Activated B cell treated with CpG ODN at 0.5 μM for 24 hours (primary cell): Measurements from ENCODE around the gene GPR21. TPM values are rescaled to one million over a fixed set of nuclear protein-coding genes. Genes with fewer than 3 reads are reported as not detected.

Source experiments
- ATAC-seq: fragments of 200-7000 bp; cut with Tn5 transposase; one replicate; pipeline ENCODE4 v1.10.0; 2021; ENCODE audit warnings: low read depth, mild to moderate bottlenecking, moderate library complexity
- CTCF ChIA-PET: fragments of 350-600 bp; sonication (Branson Sonifier 250); formaldehyde crosslinking; loops from one replicate; lab custom pipeline; 2021; ENCODE audit warnings: antibody characterized with exemption; lab: Charles Lee
- POLR2A ChIA-PET: fragments of 350-600 bp; sonication (Branson Sonifier 250); formaldehyde crosslinking; loops from one replicate; lab custom pipeline; 2021; ENCODE audit warnings: antibody characterized with exemption; lab: Charles Lee
- DNase-seq: peaks from one replicate; pipeline ENCODE4 v3.0.0; 2022
- H3K27ac Mint-ChIP-seq: one replicate; pipeline ENCODE4 v1.8.0; 2020; ENCODE audit warnings: mixed read lengths
- H3K27me3 Mint-ChIP-seq: one replicate; pipeline ENCODE4 v1.8.0; 2021; ENCODE audit warnings: mixed read lengths
- H3K36me3 Mint-ChIP-seq: one replicate; pipeline ENCODE4 v1.8.0; 2021; ENCODE audit warnings: low read depth, mixed read lengths
- H3K4me1 Mint-ChIP-seq: one replicate; pipeline ENCODE4 v1.8.0; 2021; ENCODE audit warnings: mixed read lengths
- H3K4me3 Mint-ChIP-seq: one replicate; pipeline ENCODE4 v1.8.0; 2020; ENCODE audit warnings: mild to moderate bottlenecking, mixed read lengths
- H3K9me3 Mint-ChIP-seq: one replicate; pipeline ENCODE4 v1.8.0; 2020; ENCODE audit warnings: mixed read lengths
- CTCF ChIP-seq: fragments of 200-600 bp; IDR thresholded peaks from one replicate; pipeline ENCODE4 v1.8.0; 2022; ENCODE audit warnings: antibody characterized with exemption, mild to moderate bottlenecking
- intact Hi-C: fragments of 100-400 bp; cut with micrococcal nuclease; formaldehyde crosslinking; loops from one replicate; pipeline ENCODE4 v1.15.1; 2024
- total RNA-seq: library from RNA; stranded (reverse); gene quantifications from 2 replicates; pipeline ENCODE4 v1.2.3, GENCODE V29; 2022

The GPR21 gene
- total RNA-seq, 1 donor from 2014 or later = 1.6 TPM

- DNase-seq (no peak), ATAC-seq (no peak)
- TF ChIP-seq CTCF = no peak
- ChIA-PET POLR2A (no interaction called here), CTCF (no interaction called here)
- H3K4me3 Mint-ChIP-seq = no peak overlapping the region
- no peaks in the 10 kb centered on the region for H3K4me1 Mint-ChIP-seq
- no peak overlapping the region for H3K27ac Mint-ChIP-seq
- H3K27me3 Mint-ChIP-seq = no peaks in the 10 kb centered on the region
- peaks cover 76% of the 10 kb centered on the region for H3K36me3 Mint-ChIP-seq
- intact Hi-C loops = no loop called here
- peaks cover 7% of the 10 kb centered on the region for H3K9me3 Mint-ChIP-seq
These were observed 16.8 kb upstream of the GPR21 start for GRCh38 chr9:123016631-123017030.

DNA sequence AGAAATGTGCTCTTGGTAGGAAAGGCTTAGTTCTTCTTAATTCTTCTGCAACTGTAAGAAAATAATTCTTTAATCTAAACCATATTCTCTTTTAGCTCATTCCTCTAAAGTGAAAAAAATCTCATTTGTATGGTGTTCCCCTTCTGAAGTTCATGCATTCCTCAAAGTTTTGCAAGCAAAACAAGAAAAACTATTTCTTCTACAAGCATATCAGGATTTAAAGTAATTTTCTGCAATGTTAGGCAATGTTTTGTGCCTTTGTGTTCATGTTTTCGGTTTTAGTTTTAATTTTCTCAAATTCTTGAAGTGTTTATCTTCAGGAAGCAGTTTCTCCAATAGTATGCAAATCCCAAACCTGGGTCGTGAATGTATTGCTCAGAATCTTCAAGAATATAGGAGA is 12.7 kb upstream of the GPR21 start:
- no peak for TF ChIP-seq CTCF
- POLR2A ChIA-PET = no interaction called here
- Mint-ChIP-seq H3K27me3 (no peaks in the 10 kb centered on the region), H3K36me3 (peaks cover 59% of the 10 kb centered on the region), H3K27ac (no peak overlapping the region), H3K4me1 (no peaks in the 10 kb centered on the region), H3K4me3 (no peak overlapping the region), H3K9me3 (no peaks in the 10 kb centered on the region)
- no peak for ATAC-seq
- CTCF ChIA-PET = no interaction called here
- DNase-seq = no peak
- intact Hi-C loops = no loop called here

GRCh38 chr9:123026425-123026824 is 7.0 kb upstream of the GPR21 start:
- no peak overlapping the region for H3K27ac Mint-ChIP-seq
- CTCF ChIA-PET = interaction anchor here (0.7 kb wide), 1 partner anchor 156 kb away, joined by 3 read pairs; no protein-coding TSS in a partner anchor
- H3K36me3 Mint-ChIP-seq = peaks cover 44% of the 10 kb centered on the region
- TF ChIP-seq CTCF = no peak
- no peaks in the 10 kb centered on the region for H3K27me3 Mint-ChIP-seq
- H3K4me1 Mint-ChIP-seq = peaks cover 20% of the 10 kb centered on the region
- H3K9me3 Mint-ChIP-seq = no peaks in the 10 kb centered on the region
- intact Hi-C loops = no loop called here
- DNase-seq (no peak), ATAC-seq (no peak)
- POLR2A ChIA-PET = interaction anchor here (0.6 kb wide), 1 partner anchor 1964 kb away, joined by 3 read pairs; no protein-coding TSS in a partner anchor
- H3K4me3 Mint-ChIP-seq = no peak overlapping the region

GRCh38 chr9:123027517-123027916 is 6.0 kb upstream of the GPR21 start:
- intact Hi-C loops = no loop called here
- Mint-ChIP-seq H3K27me3 (no peaks in the 10 kb centered on the region), H3K9me3 (no peaks in the 10 kb centered on the region), H3K36me3 (peaks cover 42% of the 10 kb centered on the region), H3K4me3 (no peak overlapping the region), H3K27ac (no peak overlapping the region), H3K4me1 (peaks cover 20% of the 10 kb centered on the region)
- no peak for DNase-seq
- ATAC-seq = no peak
- TF ChIP-seq CTCF = no peak
- ChIA-PET CTCF (no interaction called here), POLR2A (no interaction called here)

GRCh38 chr9:123028136-123028535 is 5.3 kb upstream of the GPR21 start:
- ChIA-PET POLR2A (no interaction called here), CTCF (no interaction called here)
- ATAC-seq = no peak
- no peaks in the 10 kb centered on the region for H3K27me3 Mint-ChIP-seq
- DNase-seq = no peak
- H3K4me1 Mint-ChIP-seq = peaks cover 25% of the 10 kb centered on the region
- no peak overlapping the region for H3K4me3 Mint-ChIP-seq
- intact Hi-C loops = no loop called here
- TF ChIP-seq CTCF = no peak
- H3K27ac Mint-ChIP-seq = no peak overlapping the region
- peaks cover 39% of the 10 kb centered on the region for H3K36me3 Mint-ChIP-seq
- H3K9me3 Mint-ChIP-seq = no peaks in the 10 kb centered on the region
